Measurements from ENCODE around the gene AURKB.

DNA sequence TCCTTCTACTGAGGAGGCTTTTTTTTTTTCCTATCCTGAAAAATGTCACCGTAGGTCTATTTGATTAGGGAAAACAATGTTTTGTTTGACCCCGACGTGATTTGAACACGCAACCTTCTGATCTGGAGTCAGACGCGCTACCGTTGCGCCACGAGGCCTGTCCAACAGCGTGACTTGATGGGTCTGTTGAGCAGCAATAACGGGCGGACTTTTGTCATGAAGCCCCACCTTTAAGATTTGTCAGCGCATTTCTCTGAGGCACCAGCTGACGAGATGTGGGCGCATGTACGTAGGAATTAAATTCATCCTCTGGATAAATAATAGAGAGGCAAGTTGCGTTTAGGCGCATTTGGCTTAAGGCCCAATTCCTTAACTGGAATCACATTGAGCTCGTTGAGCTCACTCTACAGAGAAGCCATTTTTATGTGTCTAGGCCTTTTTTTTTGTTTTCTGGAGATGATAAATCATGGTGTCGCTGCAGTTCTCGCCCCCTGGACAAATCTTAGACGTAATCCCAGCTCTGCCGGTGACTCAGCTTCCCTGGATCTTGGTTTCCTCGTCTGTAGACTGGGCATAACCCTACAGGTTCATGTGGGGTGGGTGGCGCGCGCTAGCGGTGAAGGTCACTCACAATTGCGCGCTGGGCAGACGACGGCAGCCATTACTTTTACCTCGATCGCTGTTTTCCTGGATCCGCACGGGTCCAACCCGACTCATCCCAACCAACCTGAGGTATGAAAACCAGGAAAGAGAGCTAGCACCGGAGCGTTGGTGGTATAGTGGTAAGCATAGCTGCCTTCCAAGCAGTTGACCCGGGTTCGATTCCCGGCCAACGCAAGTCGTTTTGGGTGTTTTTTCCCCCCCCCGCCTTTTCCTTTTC lies 10.6 kb upstream of the AURKB start:
- TF ChIP-seq POLR2AphosphoS5 (IDR thresholded peaks at IDR 0.05) (peak; percentile 52), POLR2A (IDR thresholded peaks at IDR 0.05) (peak in 1 of 2 donors; percentile 26), EP300 (IDR thresholded peaks at IDR 0.05) (no peak)
- TF ChIP-seq, protein P1, sequence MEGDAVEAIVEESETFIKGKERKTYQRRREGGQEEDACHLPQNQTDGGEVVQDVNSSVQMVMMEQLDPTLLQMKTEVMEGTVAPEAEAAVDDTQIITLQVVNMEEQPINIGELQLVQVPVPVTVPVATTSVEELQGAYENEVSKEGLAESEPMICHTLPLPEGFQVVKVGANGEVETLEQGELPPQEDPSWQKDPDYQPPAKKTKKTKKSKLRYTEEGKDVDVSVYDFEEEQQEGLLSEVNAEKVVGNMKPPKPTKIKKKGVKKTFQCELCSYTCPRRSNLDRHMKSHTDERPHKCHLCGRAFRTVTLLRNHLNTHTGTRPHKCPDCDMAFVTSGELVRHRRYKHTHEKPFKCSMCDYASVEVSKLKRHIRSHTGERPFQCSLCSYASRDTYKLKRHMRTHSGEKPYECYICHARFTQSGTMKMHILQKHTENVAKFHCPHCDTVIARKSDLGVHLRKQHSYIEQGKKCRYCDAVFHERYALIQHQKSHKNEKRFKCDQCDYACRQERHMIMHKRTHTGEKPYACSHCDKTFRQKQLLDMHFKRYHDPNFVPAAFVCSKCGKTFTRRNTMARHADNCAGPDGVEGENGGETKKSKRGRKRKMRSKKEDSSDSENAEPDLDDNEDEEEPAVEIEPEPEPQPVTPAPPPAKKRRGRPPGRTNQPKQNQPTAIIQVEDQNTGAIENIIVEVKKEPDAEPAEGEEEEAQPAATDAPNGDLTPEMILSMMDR (IDR thresholded peaks at IDR 0.05): peak in 1 of 4 experiments; percentile 12
